Kidney tubule cell (primary cell): ENCODE data around the gene ZBTB47.
A peak's percentile ranks its signal among the peaks of the same experiment; 100 is the strongest.

Source experiments
- DNase-seq: peaks from one replicate; pipeline ENCODE4 v3.0.0-alpha.2; 2018; ENCODE audit warnings: low spot score

Gene ZBTB47

DNA sequence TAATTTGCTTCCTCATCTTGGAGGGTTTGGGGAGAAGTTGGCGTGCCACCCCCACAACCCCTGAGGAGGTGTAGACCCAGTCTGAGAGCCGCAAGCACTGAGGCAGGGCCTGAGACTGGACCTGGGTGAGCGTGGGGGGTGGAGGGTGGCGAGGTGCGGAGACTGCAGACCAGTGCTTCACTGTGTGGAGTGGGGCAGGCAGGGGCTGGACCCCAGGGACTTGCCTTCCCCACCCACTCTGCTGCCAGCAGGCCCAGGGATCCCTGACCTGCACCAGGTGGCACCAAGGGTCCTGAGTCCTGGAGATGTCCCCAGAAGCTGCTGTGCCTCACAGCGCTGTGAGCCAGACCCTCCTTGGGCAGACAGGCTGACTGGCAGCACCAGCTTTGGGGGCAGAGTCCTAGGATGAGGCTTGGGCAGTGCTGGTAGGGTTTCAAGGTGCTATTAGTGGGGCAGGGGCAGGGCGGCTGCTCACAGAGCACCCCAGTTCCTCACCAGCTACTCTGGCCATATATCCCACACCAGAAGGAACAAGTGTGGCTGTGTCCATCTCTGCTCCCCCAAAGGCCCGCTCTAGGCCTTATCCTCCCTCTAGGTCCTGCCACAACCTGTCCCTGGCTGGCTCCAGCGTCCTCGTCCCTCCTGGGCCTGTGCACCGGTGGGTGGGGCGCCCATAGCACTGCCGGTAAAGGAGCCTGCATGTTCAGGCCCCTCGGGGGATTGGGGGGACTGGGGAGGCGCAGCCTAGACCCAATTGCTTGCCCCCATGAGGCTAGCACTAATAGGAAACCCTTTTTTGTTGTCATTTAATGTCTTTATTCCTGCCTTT is 11.8 kb downstream of the ZBTB47 start:
- DNase-seq = no peak

DNA sequence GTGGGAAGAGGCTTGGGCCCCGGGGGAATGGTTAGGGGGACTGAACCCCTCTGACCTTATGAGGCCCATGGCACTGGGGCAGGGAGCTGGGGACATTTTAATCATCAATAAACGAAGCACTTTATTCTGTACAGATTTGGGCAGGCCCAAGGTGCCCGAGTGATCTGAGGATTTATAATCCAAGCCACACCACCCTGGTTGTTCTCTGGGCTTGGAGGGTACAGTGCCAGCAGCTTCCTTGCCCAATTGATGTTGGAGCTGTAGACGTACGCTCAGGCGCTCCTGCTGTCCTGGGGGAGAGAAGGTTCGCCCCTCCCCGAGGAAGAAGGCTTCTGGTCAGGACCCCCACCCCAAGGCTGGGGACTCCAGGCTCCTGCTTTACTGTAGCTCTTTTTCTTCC is 12.5 kb downstream of the ZBTB47 start:
- no peak for DNase-seq

DNA sequence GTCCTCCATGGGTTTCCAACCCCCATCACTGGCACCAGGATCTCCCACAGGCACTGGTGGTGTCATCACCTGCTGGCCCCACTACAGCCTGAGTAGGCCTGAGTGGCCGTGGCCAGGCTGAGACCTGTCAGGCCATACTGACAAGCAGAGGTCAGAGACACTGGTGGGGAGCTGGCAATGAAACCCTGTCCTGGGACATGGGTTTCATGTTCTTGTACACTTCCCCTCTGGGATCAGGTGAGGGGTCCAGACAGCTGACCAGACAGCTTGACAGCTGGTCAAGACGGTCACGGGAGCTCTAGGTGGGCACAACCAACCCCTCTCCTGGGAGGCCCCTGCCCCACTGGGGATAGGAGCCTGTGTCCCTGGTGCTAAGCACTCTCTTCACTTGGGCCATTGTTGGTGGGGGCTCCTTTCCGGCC is 13.1 kb downstream of the ZBTB47 start:
- no peak for DNase-seq

DNA sequence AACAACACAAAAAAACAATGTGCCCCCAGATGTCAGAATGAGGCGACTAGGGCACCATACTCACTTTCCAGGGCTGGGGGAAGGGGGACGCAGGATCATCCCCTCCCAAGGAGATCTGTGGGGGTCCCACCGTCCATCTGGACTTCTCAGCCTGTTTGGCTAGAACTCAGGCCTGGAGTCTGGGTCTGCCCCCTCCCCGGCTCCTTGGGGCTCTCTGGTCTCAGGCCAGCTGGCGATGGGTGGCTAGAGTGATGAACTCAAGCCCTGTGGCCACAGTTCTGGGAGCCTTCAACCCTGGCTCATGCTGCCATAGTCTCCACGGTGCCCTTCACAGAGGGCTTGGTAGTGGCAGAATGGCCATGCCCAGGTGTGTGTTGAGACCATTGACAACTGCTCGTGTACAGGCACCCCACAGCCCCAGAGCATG is 13.6 kb downstream of the ZBTB47 start:
- DNase-seq = no peak

DNA sequence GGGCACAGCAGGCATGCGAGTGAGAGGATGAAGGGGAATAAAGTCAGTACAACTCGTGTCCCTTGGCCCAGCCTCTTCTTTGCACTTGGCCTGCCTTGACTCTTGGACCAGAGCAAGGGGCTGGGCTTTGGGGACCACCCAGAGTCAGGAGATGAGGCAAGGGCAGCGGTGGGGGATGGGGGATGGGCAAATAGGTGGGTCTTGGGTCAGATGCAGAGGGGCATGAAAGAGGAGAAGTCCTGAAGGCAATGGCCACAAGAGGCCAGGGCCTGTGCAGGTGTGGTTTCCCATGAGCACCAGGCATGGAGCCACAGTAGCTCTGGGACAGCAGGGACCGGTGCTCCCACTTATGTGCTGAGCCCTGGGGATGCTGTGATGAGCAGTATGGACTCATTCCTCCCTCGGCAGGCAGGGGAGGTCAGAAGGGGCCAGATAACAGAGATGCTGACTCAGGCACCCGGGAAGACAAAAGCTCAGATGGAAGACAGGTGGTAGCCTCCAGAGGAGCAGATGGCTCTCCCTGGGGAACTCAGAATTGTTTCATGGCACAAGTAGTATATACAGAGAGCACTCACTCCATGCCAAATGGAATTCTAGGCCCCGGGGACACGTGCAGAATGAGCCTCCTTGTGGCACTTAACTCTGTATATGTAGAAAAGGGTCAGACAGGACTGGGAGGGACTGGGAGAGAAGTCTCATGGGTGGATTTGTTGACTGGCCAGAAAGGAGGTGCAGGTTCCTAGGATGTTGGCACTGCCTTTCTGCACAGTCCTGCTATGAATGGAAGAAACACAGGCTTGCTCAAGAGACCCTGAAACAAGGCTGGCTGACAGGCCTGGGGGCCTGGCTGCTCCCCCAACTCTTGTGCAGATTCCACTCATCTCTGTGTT is 14.3 kb downstream of the ZBTB47 start:
- DNase-seq = no peak

DNA sequence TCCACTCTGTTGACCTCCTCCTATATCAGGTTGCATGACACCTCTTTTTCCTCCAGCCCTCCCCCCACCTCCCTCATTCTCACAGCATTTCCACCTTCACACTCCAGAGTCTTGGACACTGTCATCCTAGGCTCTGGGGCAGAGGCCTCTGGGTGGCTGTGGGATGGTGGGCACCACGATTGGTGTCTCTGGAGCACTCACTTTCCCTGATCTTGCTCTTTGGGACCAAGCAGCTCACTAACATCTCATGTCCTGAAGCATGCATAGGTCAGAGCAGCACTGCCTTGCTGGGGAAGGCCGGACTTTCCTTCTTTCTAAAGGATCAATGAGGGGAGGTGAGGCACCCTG is 14.9 kb downstream of the ZBTB47 start:
- DNase-seq = no peak

DNA sequence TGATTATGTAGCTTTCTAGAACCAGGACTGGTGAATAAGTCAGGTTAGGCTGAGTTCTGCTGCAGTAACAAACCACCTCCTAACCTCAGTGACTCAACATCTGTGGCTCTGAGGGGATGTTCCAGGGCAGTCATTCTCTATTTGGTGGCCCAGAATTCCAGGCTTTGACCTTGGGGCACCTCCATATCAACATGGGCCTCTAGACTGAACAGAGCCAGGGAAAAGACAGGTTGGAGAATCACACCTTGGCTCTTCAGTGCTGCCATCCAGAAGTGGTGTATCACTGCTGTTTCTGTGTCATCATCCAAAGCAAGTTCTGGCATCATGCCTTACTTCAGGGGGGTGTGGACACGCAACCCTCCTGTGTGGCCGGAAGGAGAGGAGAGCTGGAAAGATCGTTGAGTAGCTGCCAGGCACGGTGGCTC is 15.3 kb downstream of the ZBTB47 start:
- DNase-seq = no peak

DNA sequence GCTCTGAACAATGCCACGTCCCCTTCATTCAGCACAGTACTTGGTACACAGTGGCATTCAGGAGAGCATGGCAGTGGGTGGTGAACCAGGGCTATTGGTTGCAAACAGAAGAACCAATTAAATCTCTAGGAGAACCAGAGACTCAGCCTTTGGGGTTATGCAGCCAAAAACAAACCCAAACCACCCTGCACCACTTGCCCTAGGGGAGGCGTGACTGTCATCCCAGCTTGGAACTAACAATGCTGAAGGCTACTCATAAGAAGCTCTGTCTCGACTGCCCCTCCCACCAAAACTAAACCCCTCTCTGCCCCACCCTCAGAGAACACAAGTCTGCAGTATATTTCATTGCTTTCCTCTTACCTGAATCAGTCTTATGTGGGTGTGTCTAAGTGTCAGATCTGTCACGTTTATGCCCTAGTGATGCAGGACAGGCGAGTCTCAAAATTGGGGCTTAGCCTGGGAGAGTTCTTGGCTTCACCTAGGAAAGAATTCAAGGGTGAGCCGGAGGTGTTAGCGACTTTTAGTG is 16.6 kb downstream of the ZBTB47 start:
- no peak for DNase-seq

DNA sequence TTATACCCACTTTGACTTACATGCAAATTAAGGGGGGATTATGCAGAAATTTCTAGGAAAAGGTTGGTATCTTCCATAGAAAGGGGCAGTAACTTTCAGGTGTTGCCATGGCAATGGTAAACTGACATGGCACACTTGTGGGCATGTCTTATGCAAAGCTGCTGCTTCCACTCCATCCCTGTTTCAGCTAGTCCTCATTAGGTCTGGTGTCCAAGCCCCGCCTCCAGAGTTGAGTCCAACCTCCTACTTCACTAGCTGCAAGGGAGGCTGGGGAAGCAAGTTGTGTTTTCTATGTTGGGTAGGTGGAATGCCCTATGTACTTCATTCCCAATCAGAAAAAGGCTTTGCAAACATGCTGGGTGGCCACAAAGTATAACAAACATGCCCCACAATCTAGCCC is 17.2 kb downstream of the ZBTB47 start:
- no peak for DNase-seq

DNA sequence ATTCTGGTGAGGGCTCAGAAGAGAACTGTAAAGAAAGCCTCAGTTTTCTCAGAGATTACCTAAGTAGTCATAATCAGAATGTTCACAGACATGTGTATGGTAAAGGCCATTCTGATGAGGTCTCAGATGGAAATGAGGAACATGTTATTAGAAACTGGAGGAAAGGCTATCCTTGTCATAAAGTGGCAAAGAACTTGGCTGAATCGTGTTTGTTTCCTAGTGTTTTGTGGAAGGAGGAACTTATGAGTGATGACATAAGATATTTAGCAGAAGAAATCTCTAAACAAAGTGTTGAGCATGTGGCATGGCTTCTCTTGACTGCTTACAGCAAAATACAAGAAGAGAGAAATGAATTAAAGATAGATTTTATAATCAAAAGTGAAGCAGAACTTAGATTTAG is 19.0 kb downstream of the ZBTB47 start:
- DNase-seq = no peak

DNA sequence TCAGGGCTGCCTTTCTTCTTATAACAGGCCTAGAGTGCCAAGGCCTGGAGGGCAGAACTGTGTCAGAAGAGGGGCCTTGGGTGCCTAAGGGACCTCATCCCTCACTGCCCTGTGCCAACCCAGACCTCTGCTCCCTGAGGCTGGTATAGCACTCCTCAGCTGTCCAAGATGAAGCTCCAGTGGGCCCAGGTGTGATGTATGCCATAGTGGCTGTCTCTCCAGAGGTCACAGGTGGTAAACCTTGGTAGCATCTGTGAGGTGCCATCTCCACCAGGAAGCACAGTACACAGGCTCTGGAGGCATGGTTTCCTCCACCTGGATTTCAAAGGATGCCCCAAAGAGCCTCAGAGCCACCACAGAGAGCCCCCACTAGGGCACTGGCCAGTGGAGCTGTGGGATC is 19.6 kb downstream of the ZBTB47 start:
- no peak for DNase-seq

DNA sequence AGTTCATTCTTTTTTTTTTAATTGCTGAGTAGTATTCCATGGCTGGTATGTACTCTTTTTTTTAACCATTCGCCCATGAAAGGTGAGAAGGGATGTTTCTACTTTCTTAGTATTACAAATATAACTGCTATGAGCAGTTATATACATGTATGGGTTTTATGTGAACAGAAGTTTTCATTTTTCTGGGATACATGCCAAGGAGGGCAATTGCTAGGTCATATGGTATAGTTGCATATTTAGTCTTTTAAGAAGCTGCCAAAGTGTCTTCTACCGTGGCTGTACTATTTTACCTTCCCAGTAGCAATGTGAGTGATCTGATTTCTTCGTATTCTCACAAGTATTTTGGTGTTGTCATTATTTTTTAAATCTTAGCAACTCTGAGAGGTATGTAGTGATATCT is 20.6 kb downstream of the ZBTB47 start:
- no peak for DNase-seq

DNA sequence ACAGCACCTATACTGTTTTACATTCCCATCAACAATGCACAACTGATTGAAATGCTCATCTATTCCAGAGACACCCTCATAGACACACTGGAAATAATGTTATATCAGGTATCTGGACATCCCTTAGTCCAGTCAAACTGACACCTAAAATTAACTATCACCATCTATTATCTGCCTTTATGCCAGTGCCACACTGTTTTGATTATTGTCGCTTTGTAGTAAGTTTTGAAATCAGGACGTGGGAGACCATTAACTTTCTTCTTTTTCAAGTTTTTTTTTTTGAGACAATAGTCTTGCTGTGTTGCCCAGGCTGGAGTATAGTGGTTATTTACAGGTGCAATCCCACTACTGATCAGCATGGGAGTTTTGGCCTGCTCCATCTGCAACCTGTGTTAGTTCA is 22.4 kb downstream of the ZBTB47 start:
- DNase-seq = no peak

DNA sequence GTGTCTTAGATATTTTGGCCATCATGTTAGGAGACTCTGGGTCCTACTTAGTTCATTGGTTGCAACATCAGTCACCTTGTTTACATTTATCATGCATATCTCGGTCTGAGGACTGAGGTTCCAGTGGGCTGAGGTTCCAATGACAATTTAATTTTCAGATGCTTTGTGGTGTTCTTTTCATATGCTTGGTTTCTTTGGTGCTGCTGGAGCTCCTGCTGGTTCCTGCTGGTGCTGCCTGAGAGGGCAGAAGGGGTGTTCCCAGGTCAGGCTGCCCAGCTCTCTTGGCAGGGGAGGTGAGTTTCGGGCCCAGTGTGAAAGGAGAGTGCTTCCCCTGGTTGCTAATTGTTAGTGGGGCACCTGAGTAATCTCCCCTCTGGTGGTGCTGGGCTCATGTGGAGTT is 24.9 kb downstream of the ZBTB47 start:
- DNase-seq = no peak

DNA sequence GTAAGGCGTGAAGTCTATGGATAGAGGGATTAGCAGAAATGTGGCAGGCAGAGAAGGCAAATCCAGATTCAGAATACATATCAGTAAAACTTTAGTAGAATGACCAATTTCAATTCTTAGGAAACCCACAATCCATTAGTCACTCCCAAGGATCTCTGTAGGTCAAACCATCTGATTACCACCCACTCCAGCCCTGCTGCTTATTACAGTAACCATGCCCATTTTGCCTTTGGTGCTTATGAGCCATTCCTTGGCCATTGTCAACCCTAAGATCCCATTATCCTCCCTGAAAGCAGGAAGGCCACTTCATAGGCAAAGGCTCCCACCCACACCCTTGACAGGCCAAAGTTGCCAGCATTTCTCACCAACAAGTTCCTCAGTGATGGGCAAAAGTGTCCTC is 26.8 kb downstream of the ZBTB47 start:
- no peak for DNase-seq

DNA sequence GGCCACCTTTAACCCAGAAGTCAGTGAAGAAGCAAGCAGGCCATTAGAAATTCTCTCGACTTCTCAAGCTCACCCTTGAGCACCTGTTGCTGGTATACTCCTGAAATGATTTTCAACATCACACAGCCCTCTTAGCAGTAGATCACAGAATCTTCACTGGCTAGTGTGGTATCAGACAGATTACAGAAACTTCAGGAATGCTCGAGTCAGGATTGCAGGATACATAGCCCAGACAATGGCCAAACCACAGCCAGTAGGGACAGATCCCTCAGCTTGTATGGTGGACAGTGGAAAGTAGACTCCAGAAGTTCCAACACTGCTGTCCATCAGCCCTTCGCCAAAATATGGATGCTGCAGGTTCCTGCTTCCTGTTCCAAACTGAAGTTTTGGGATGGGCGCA is 27.3 kb downstream of the ZBTB47 start:
- no peak for DNase-seq

DNA sequence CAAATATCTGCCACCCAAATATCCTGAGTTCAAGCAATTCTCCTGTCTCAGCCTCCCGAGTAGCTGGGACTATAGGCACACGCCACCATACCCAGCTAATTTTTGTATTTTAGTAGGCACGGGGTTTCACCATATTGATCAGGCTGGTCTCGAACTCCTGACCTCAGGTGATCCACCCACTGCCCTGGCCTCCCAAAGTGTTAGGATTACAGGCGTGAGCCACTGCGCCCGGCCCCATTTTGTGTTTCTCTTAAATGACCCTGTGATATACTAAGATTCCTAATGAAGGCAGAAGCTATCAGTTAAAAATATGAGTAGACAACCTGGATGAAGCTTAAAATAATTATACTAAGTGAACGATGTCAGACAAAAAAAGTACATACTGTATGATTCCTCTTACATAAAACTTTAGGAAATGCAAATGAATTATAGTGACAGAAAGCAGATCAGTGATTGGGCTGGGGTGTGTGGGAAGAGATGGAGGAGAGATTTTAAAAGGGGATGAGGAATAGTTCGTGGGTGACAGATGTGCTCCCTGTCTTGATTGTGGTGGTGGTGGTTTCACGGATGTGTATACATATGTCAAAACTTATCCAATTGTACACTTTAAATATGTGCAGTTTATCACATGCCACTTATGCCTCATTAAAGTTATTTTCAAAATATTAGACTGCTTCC is 28.0 kb downstream of the ZBTB47 start:
- no peak for DNase-seq

DNA sequence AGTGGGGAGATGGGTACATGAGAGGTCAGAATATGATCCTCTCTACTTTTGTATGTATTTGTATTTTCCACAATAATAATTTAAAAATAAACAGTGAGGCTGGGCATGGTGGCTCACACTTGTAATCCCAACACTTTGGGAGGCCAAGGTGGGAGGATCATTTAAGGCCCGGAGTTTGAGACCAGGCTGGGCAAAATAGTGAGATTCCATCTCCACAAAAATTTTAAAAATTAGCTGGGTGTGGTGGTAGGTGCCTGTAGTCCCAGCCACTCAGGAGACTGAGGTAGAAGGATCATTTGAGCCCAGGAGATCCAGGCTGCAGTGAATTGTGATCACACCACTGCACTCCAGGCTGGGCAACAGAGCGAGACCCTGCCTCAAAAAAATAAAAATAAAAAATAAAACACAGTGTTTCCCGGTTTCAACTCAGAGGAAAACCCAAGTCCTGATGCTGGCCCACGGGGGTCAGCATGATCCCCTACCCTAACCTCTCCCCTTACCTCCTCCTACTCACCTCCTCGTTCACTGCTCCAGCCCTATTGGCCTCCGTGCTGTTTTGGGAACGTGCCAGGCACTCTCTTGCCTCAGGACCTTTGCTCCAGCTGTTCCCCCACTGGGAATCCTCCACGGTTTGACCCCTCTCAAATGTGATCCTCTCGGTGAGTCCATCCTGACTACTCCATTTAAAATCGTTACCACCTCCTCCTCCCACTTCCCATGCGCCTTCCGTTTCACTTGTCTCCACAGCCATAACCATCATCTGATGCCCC is 29.0 kb downstream of the ZBTB47 start:
- DNase-seq = no peak

DNA sequence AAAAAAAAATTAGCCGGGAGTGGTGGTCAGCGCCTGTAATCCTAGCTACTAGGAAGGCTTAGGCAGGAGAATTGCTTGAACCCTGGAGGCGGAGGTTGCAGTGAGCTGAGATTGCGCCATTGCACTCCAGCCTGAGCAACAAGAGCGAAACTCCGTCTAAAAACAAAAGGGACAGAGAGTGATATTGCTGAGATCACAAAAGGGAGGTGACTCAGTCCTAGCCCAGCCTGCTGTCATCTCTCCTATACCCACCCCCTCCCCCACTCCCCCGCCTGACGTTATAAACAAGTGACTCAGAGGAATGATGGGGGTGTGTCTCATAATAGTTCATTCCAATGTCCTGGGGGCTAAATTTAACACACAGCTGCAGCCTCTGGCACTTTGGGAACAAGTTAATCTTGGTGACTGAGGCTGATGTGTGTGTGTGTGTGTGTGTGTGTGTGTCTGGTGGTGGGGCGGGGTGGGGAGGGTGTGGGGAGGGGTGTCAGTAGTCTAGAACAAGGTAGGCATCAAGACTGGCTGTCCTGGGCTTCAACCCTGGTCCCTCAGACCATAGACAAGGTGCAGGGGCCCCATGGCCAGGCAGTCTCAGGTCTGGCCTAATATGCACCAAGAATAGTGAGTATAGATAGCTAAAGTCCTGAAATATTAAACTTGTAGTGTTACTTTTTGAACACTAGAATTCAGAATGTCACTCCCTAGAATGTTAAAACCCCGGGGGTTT is 30.5 kb downstream of the ZBTB47 start:
- DNase-seq = peak; percentile 90

DNA sequence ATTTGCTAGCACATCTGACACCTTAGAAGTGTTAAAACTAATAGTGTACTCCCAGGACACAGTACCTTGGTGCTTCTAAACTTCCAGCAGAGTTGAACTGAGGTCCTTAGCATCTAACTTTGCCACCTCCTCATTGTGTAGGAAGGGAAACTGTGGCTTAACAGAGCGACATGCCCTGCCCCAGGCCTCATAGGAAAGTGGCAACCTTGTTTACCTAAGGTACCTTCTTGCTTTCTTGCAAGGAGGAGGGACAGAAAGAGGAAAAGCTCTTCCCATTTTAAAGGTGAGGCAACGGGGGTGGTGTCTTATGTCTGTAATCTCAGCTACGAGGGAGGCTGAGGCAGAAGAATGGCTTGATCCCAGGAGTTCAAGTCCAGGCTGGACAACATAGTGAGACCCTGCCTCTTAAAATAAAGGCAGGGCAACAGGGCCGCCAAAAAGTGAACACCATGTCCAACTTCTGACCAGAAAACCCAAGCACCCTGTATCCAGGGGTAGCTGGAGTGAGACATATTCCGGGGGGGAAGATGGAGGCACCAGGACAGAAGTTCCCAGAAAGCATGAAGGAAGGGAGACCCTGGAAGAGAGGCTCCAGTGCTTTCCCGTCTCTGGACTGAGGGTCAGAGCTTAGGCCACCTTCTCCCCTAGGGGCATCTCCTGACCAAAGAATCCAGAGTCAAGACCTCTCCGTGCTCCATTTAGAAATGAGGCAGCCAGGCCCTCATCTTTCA is 31.3 kb downstream of the ZBTB47 start:
- no peak for DNase-seq
